Measurements from ENCODE around the gene ZNF764.

- TF ChIP-seq, protein P1, sequence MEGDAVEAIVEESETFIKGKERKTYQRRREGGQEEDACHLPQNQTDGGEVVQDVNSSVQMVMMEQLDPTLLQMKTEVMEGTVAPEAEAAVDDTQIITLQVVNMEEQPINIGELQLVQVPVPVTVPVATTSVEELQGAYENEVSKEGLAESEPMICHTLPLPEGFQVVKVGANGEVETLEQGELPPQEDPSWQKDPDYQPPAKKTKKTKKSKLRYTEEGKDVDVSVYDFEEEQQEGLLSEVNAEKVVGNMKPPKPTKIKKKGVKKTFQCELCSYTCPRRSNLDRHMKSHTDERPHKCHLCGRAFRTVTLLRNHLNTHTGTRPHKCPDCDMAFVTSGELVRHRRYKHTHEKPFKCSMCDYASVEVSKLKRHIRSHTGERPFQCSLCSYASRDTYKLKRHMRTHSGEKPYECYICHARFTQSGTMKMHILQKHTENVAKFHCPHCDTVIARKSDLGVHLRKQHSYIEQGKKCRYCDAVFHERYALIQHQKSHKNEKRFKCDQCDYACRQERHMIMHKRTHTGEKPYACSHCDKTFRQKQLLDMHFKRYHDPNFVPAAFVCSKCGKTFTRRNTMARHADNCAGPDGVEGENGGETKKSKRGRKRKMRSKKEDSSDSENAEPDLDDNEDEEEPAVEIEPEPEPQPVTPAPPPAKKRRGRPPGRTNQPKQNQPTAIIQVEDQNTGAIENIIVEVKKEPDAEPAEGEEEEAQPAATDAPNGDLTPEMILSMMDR (IDR thresholded peaks at IDR 0.05): no peak
- TF ChIP-seq POLR2A (IDR thresholded peaks at IDR 0.05): no peak
Observed at GRCh38 chr16:30525844-30526136, 32.4 kb downstream of the ZNF764 start.

Measured in esophagus squamous epithelium (tissue), 4 donors.